HG02588 (cell line): ENCODE results near the gene COL18A1.
"Not testable (repeated sequence)": the region's sequence is repeated elsewhere in the genome, so short reads cannot be mapped to it uniquely, and the experiment has no call there.

ENCODE experiments used
- ATAC-seq: cut with Tn5 transposase; IDR thresholded peaks from one replicate; pipeline ENCODE4 v1.9.1; 2021; ENCODE audit warnings: mild to moderate bottlenecking, moderate library complexity; ENCODE audit not compliant: unreplicated experiment

The COL18A1 gene

GRCh38 chr21:45404730-45405270 lies at the start of gene COL18A1:
COL18A1 (plus strand) TSS chr21:45405165; CDS start chr21:45405231, 66 bp downstream.
- ATAC-seq = no peak

GRCh38 chr21:45355573-45355972 lies 49.4 kb upstream of the COL18A1 start:
- no peak for ATAC-seq

- no peak for ATAC-seq
Observed at GRCh38 chr21:45356251-45356650, 48.7 kb upstream of the COL18A1 start.

- no peak for ATAC-seq
Observed at GRCh38 chr21:45356653-45357435, 48.1 kb upstream of the COL18A1 start.

- no peak for ATAC-seq
Observed at GRCh38 chr21:45357436-45358260, 47.3 kb upstream of the COL18A1 start.

DNA sequence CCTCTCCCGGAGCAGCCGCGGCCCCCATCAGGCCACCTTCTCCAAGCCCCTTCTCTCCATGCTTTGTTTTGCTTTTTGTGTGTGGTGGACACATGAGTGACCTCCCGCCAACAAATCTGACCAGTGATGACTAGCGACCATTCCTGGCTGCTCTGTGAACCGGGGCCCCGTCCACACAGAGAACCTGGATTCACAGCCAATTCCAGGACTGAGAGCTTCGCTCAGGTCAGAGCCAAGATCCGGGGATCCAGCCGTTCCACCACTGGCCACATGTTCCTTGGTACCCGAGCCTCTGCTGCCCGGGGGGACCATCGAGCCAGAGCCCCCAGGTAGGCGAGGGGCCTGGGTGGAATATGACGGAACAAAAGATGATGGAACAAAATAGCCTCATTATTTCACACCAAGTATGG lies 46.7 kb upstream of the COL18A1 start:
- ATAC-seq = no peak

GRCh38 chr21:45358711-45359310 lies 46.2 kb upstream of the COL18A1 start:
- ATAC-seq = no peak

DNA sequence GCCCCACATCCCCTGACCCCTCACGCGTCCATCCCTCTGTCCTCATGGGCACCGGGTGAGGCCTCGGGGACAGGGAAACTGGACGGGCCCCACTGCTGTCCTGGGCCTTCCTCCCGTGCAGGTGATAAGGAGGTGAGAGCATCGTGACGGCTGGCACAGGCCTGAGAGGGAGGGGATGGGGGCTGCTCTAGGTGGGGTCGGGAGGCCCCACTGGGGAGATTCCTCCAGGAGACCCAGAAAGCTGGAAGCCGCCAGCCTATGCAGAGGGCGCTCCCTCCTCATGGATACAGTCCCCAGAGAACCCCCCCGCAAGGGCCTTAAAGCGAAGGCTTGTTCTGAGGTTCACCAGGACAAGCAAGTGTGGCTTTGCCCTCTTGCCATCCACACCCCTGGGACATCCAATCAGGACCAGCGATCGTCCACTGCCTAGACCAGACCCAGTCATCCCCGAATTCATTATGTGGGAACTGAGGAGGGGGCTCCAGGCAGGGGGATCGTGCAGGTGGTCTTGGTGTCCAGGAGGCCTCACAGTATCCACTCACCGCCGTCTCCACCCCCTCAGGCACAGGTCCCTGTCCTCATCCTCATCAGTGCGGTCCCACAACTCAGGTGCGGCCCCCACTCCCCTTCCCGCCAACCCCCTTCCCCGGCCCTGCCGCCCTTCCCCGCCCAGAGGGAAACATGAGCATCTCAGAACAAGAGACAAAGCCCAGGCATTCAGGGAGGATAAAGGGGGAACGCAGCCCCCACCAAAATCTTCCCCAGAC lies 45.3 kb upstream of the COL18A1 start:
- ATAC-seq = no peak

DNA sequence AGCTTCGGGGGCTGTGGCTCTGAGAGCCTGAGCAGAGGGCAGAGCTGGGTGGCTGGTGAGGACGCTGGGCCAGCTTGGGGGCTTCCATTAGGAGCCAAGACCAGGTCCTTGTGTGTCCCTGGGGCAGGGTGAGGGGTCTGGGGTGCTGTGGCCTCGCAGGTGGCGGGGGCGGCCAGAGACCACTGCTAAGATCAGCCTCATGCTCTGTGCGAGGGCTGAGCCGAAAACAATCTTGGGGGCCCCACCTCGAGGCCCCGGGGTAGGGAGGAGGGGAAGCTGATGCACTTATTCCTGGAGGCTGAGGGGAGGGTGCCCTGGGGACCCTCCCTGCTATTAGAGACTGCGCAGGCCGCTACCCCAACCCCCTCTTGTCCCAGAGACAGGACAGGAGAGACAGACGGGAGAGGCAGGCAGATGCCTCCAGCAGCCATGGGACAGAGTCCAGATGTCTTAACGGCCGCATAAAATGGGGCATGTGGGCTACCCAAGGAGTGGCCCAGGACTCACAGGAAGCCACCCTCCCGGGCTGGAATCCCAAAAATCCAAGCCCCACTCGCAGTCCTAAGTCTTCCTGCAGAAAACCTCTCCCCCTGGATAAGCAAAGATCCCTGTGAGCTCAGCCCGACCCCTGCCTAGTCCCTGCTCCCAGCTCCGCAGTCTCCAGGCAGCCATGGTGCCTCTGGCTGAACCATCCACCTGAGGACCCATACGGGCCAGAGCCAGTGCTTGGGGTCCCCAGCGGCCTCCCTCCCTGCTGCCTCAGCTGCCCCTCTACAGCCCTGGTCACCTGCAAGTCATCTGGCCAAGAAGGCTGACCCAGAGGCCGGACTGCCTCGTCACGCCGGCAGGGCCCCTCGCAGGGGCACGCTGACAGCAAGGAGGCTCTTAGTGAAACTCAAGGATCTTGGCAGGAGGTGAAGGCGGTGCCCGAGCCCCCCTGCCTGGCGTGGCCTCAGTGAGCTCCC lies 43.6 kb upstream of the COL18A1 start:
- no peak for ATAC-seq

- ATAC-seq = no peak
Observed at GRCh38 chr21:45362077-45362747, 42.8 kb upstream of the COL18A1 start.

- no peak for ATAC-seq
Observed at GRCh38 chr21:45362748-45363145, 42.2 kb upstream of the COL18A1 start.

- ATAC-seq = not testable (repeated sequence)
Observed at GRCh38 chr21:45363272-45363671, 41.7 kb upstream of the COL18A1 start.

DNA sequence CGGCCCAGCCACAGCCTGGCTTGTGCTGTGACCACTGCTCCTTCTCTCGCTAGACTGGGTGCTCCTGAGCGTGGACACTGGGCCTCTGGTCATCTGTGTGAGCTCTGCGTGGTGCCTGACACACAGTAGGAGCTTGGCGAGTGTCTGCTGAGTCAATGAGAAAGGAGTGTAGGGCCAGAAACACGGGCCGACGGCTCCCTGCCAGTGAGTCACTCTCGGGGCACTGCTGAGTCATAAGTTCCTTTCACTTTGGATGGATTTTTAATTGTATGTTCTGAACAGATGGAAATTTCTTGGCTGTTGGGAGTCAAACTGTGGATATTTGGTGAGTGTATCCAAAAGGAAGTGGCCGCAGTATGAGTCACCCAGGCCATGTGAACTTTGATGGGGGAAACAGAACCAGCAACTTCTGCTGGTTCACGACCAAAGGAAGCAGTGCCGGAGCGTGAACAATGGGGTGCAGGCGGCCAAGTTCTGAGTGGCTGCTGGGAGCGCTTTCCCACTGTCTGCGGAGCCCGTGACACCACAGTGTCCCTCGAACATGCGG lies 41.0 kb upstream of the COL18A1 start:
- no peak for ATAC-seq

- no peak for ATAC-seq
Observed at GRCh38 chr21:45364468-45365185, 40.3 kb upstream of the COL18A1 start.

- no peak for ATAC-seq
Observed at GRCh38 chr21:45365186-45365607, 39.8 kb upstream of the COL18A1 start.

GRCh38 chr21:45365608-45366241 lies 39.2 kb upstream of the COL18A1 start:
- ATAC-seq = no peak

GRCh38 chr21:45366476-45366875 lies 38.5 kb upstream of the COL18A1 start:
- ATAC-seq = no peak
